ENCODE data around the gene ZFAND2A. TPM values are rescaled to one million over a fixed set of nuclear protein-coding genes. Genes with fewer than 3 reads are reported as not detected.
A peak's percentile ranks its signal among the peaks of the same experiment; 100 is the strongest.

ZFAND2A gene
- total RNA-seq, 1 donor from 2014 or later: 13.3 TPM

DNA sequence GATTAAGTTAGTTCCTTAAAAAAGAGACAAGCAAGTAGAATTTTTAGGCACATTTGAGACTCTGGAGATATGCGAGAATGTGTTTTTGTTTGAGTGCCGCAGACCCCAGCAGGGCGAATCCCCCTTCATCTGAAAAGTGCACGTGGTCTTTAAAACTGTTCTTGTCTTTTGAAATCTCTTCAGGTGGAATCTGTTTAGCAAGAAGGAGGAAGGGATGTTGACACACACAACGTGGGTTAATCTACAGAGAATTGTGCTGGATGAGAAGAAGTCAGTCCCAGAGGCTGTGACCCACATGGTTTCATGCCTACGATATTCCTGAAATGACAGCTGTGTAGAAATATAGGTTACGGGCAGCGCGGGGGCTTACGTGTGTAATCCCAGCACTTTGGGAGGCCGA, 27.1 kb upstream of the ZFAND2A start:
- H3K9me3 Mint-ChIP-seq: peaks cover 8% of the 10 kb centered on the region
- Histone ChIP-seq H3K9me3 (ENCODE audit: low read depth) (no peaks in the 10 kb centered on the region), H3K27me3 (peaks cover 60% of the 10 kb centered on the region), H3F3A (ENCODE audit: low read depth) (no peaks in the 10 kb centered on the region), H3K36me3 (no peaks in the 10 kb centered on the region), H3K4me3 (no peak overlapping the region), H2AFZ (replicated peaks) (no peak overlapping the region), H3K27ac (no peak overlapping the region), H4K20me1 (ENCODE audit: low read depth) (no peaks in the 10 kb centered on the region), H3K79me2 (ENCODE audit: low read depth) (no peaks in the 10 kb centered on the region), H3K4me1 (no peaks in the 10 kb centered on the region), H3K4me2 (no peak overlapping the region), H3K9ac (no peak overlapping the region)
- peaks cover 17% of the 10 kb centered on the region for H3K27me3 Mint-ChIP-seq (ENCODE audit: insufficient read depth, low read depth)
- no peak for DNase-seq (ENCODE audit: low spot score)
- peaks cover 6% of the 10 kb centered on the region for H3K4me1 Mint-ChIP-seq
- no peak for TF ChIP-seq EZH2phosphoT487 (IDR thresholded peaks at IDR 0.05)
- no peak for TF ChIP-seq EZH2 (IDR thresholded peaks at IDR 0.05)
- TF ChIP-seq, protein P1, sequence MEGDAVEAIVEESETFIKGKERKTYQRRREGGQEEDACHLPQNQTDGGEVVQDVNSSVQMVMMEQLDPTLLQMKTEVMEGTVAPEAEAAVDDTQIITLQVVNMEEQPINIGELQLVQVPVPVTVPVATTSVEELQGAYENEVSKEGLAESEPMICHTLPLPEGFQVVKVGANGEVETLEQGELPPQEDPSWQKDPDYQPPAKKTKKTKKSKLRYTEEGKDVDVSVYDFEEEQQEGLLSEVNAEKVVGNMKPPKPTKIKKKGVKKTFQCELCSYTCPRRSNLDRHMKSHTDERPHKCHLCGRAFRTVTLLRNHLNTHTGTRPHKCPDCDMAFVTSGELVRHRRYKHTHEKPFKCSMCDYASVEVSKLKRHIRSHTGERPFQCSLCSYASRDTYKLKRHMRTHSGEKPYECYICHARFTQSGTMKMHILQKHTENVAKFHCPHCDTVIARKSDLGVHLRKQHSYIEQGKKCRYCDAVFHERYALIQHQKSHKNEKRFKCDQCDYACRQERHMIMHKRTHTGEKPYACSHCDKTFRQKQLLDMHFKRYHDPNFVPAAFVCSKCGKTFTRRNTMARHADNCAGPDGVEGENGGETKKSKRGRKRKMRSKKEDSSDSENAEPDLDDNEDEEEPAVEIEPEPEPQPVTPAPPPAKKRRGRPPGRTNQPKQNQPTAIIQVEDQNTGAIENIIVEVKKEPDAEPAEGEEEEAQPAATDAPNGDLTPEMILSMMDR (IDR thresholded peaks at IDR 0.05): no peak
- no peak overlapping the region for H3K27ac Mint-ChIP-seq
- no peak overlapping the region for H3K4me3 Mint-ChIP-seq
- no peaks in the 10 kb centered on the region for H3K36me3 Mint-ChIP-seq

DNA sequence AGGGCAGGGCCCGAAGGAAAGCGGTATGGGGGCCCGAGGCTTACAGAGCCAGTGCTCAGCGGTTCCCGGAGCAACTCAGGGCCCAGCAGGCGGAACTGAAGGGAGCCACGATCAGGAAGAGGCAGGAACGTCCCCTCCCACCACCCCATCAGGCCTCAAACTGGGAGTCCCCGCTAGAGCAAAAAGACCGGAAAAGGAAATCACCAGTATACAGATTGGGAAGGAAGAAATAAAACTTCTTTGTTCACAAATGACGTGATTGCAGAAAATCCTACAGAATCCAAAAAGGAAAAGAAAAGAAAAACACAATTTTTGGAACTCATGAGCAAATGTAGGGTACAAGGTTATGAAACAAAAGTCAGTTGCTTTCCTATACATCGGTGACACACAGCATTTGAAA, 21.6 kb upstream of the ZFAND2A start:
- Histone ChIP-seq H3K27me3 (peaks cover 23% of the 10 kb centered on the region), H3K27ac (no peak overlapping the region), H3K79me2 (ENCODE audit: low read depth) (no peaks in the 10 kb centered on the region), H3K4me3 (no peak overlapping the region), H3K9me3 (ENCODE audit: low read depth) (no peaks in the 10 kb centered on the region), H4K20me1 (ENCODE audit: low read depth) (no peaks in the 10 kb centered on the region), H3F3A (ENCODE audit: low read depth) (no peaks in the 10 kb centered on the region), H3K36me3 (no peaks in the 10 kb centered on the region), H2AFZ (replicated peaks) (no peak overlapping the region), H3K4me2 (no peak overlapping the region), H3K4me1 (no peaks in the 10 kb centered on the region), H3K9ac (no peak overlapping the region)
- no peak for DNase-seq (ENCODE audit: low spot score)
- TF ChIP-seq, protein P1 (IDR thresholded peaks at IDR 0.05): no peak
- TF ChIP-seq EZH2 (IDR thresholded peaks at IDR 0.05) (no peak), EZH2phosphoT487 (IDR thresholded peaks at IDR 0.05) (no peak)
- H3K27me3 Mint-ChIP-seq (ENCODE audit: insufficient read depth, low read depth): peaks cover 18% of the 10 kb centered on the region
- no peak overlapping the region for H3K27ac Mint-ChIP-seq
- H3K36me3 Mint-ChIP-seq: no peaks in the 10 kb centered on the region
- no peak overlapping the region for H3K4me3 Mint-ChIP-seq
- peaks cover 7% of the 10 kb centered on the region for H3K9me3 Mint-ChIP-seq
- peaks cover 20% of the 10 kb centered on the region for H3K4me1 Mint-ChIP-seq

DNA sequence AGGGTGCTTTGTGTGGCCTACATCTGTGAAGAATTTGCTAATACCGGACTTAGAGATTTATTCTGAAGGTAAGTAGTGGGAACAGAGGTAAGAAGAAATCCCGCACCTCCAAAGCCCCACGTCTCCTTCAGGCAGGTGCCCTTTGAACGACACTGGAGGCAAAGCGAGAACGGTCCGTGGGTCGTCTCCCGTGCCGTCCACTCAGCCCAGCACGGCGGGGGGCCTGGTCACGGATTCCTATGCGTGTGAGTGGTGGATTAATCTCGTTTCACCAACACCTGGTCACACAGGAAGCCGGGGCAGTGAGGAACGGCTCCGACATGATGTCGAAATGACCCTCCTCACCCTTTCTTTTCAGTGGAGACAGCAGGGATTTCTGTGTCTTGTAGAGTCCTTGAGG, 21.0 kb upstream of the ZFAND2A start:
- peak overlapping the region; percentile 8 for H3K27ac Mint-ChIP-seq
- H3K27ac ChIP-seq: no peak overlapping the region
- no peak for DNase-seq (ENCODE audit: low spot score)
- peaks cover 23% of the 10 kb centered on the region for H3K4me1 Mint-ChIP-seq
- no peaks in the 10 kb centered on the region for H3K36me3 Mint-ChIP-seq
- peaks cover 18% of the 10 kb centered on the region for H3K27me3 Mint-ChIP-seq (ENCODE audit: insufficient read depth, low read depth)
- no peak overlapping the region for H2AFZ ChIP-seq (replicated peaks)
- H3K36me3 ChIP-seq: no peaks in the 10 kb centered on the region
- no peak overlapping the region for H3K4me3 Mint-ChIP-seq
- H3K27me3 ChIP-seq: peaks cover 17% of the 10 kb centered on the region
- H3F3A ChIP-seq (ENCODE audit: low read depth): no peaks in the 10 kb centered on the region
- no peaks in the 10 kb centered on the region for H4K20me1 ChIP-seq (ENCODE audit: low read depth)
- no peaks in the 10 kb centered on the region for H3K4me1 ChIP-seq
- H3K9ac ChIP-seq: no peak overlapping the region
- TF ChIP-seq EZH2 (IDR thresholded peaks at IDR 0.05) (no peak), EZH2phosphoT487 (IDR thresholded peaks at IDR 0.05) (no peak)
- TF ChIP-seq, protein P1 (IDR thresholded peaks at IDR 0.05): no peak
- no peak overlapping the region for H3K4me2 ChIP-seq
- no peak overlapping the region for H3K4me3 ChIP-seq
- peaks cover 7% of the 10 kb centered on the region for H3K9me3 Mint-ChIP-seq
- H3K9me3 ChIP-seq (ENCODE audit: low read depth): no peaks in the 10 kb centered on the region
- no peaks in the 10 kb centered on the region for H3K79me2 ChIP-seq (ENCODE audit: low read depth)

Measured in neural progenitor cell (in vitro differentiated cells).